Ectodermal cell (in vitro differentiated cells): ENCODE measurements around the gene DCLK3.

Experiments
- H3K27ac ChIP-seq: 2 replicates; pipeline ENCODE4 v1.7.0; 2013; ENCODE audit warnings: mild to moderate bottlenecking, low read depth, low read length; ENCODE audit not compliant: insufficient read depth, poor library complexity, severe bottlenecking
- H3K27me3 ChIP-seq: 2 replicates; pipeline ENCODE4 v1.7.0; 2013; ENCODE audit warnings: mild to moderate bottlenecking, low read length; ENCODE audit not compliant: insufficient read depth, control insufficient read depth, poor library complexity, severe bottlenecking
- H3K36me3 ChIP-seq: one replicate; pipeline ENCODE4 v1.7.0; 2013; ENCODE audit warnings: low read length; ENCODE audit not compliant: control insufficient read depth, insufficient read depth
- H3K4me1 ChIP-seq: one replicate; pipeline ENCODE4 v1.7.0; 2013; ENCODE audit warnings: low read length; ENCODE audit not compliant: control insufficient read depth, insufficient read depth
- H3K4me3 ChIP-seq: 2 replicates; pipeline ENCODE4 v1.7.0; 2013; ENCODE audit warnings: low read depth, low read length, control low read depth; ENCODE audit not compliant: insufficient read depth
- H3K9me3 ChIP-seq: 2 replicates; pipeline ENCODE4 v1.7.0; 2013; ENCODE audit warnings: mild to moderate bottlenecking, low read length, moderate library complexity; ENCODE audit not compliant: control insufficient read depth
- WGBS, 2 experiments: methylation state at CpG; one replicate each; pipeline ENCODE4 v1.1.7; 2013; ENCODE audit warnings: missing lambda C conversion rate in 2 of 2; 5-methylcytosine and 5-hydroxymethylcytosine counted together

The DCLK3 gene

DNA sequence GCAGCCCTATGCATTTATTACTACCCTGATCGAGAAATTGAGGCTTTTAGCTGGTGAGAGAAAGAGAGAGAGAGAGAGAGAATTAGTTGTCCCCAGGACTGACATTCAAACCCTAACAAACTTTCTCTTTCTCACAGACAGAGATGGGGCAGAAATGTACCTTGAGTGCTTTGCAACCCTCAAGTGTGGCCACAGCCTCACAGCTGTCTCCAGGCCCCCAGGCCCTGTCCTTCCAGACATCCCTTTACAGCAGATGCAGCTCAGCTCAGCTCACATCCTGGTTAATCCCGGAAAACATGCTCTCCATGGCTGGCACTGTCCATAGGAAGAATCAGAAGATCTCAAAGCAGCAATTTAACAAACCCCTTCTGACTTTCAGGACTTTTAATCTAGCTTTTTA lies 67.6 kb downstream of the DCLK3 start:
- WGBS, 2 experiments, result 91% methylated on average over 1 to 2 of the region's 2 CpGs
- no peak overlapping the region for H3K27ac ChIP-seq
- no peaks in the 10 kb centered on the region for H3K9me3 ChIP-seq
- no peaks in the 10 kb centered on the region for H3K36me3 ChIP-seq
- no peaks in the 10 kb centered on the region for H3K27me3 ChIP-seq
- no peaks in the 10 kb centered on the region for H3K4me1 ChIP-seq
- no peak overlapping the region for H3K4me3 ChIP-seq

GRCh38 chr3:36695769-36696137 lies 68.6 kb downstream of the DCLK3 start:
- Histone ChIP-seq H3K4me3 (no peak overlapping the region), H3K9me3 (no peaks in the 10 kb centered on the region), H3K4me1 (no peaks in the 10 kb centered on the region), H3K27me3 (no peaks in the 10 kb centered on the region), H3K36me3 (no peaks in the 10 kb centered on the region), H3K27ac (no peak overlapping the region)
- 93 to 97% methylated on average over 2 of the region's 2 CpGs for WGBS, 2 experiments

GRCh38 chr3:36695113-36695768 lies 69.1 kb downstream of the DCLK3 start:
- H3K9me3 ChIP-seq, result no peaks in the 10 kb centered on the region
- WGBS, 2 experiments, result 83 to 86% methylated on average over 3 of the region's 3 CpGs
- no peak overlapping the region for H3K27ac ChIP-seq
- H3K36me3 ChIP-seq, result no peaks in the 10 kb centered on the region
- H3K4me1 ChIP-seq, result no peaks in the 10 kb centered on the region
- H3K27me3 ChIP-seq, result no peaks in the 10 kb centered on the region
- no peak overlapping the region for H3K4me3 ChIP-seq

- Histone ChIP-seq H3K4me3 (no peak overlapping the region), H3K36me3 (no peaks in the 10 kb centered on the region), H3K9me3 (no peaks in the 10 kb centered on the region), H3K27ac (no peak overlapping the region), H3K4me1 (peaks cover 3% of the 10 kb centered on the region), H3K27me3 (no peaks in the 10 kb centered on the region)
- WGBS, 2 experiments, result 94 to 97% methylated on average over 4 of the region's 4 CpGs
Observed at GRCh38 chr3:36693670-36694069, 70.7 kb downstream of the DCLK3 start.

- 86% methylated on average over 3 to 4 of the region's 4 CpGs for WGBS, 2 experiments
- no peak overlapping the region for H3K4me3 ChIP-seq
Observed at GRCh38 chr3:36689560-36689959, 74.8 kb downstream of the DCLK3 start.

DNA sequence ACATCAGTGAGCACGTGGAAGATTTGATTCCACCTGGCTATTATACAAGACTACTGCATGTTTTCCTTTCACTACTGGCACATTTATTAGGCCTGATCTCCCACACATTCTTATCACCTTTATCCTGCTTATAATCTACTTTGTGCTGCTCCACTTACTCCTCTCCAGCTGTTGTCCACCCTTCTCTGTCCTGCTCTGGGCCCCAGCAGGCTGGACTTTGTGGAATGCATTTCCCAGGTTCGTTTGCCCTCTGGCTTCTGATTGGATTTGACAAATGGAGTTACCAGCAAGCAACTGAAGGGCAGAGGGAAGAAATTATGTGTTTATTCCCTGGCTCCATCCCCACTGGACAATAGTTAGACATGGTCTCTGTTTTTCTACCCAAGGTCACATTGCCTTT lies 75.5 kb downstream of the DCLK3 start:
- Histone ChIP-seq H3K36me3 (no peaks in the 10 kb centered on the region), H3K27me3 (no peaks in the 10 kb centered on the region), H3K4me3 (no peak overlapping the region), H3K27ac (no peak overlapping the region), H3K4me1 (peaks cover 3% of the 10 kb centered on the region), H3K9me3 (no peaks in the 10 kb centered on the region)
- WGBS, 2 experiments, result 75 to 83% methylated on average over 2 of the region's 2 CpGs

More at GRCh38 chr3:36689560-36689959, 74.8 kb downstream of the DCLK3 start:
- H3K9me3 ChIP-seq, result no peaks in the 10 kb centered on the region
- peaks cover 3% of the 10 kb centered on the region for H3K4me1 ChIP-seq
- no peaks in the 10 kb centered on the region for H3K36me3 ChIP-seq
- H3K27ac ChIP-seq, result no peak overlapping the region
- H3K27me3 ChIP-seq, result no peaks in the 10 kb centered on the region

DNA sequence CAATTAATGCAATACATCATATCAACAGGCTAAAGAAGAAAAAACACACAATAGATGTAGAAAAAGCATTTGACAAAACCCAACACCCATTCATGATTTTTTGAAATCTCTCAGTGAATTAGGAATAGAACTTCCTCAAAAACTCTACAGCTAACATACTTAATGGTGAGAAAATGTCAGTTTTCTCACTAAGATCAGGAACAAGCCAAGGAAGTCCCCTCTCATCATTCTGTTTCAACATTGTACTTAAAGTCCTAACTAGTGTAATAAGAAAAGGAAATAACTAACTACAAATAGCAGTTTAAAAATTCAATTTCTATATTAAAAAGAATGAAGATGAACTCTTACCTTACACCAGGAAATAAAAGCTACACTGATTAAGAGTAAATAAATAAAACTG lies 77.8 kb downstream of the DCLK3 start:
- H3K27ac ChIP-seq, result no peak overlapping the region
- H3K4me1 ChIP-seq, result peaks cover 3% of the 10 kb centered on the region
- no peaks in the 10 kb centered on the region for H3K27me3 ChIP-seq
- no peaks in the 10 kb centered on the region for H3K9me3 ChIP-seq
- H3K4me3 ChIP-seq, result no peak overlapping the region
- no peaks in the 10 kb centered on the region for H3K36me3 ChIP-seq

DNA sequence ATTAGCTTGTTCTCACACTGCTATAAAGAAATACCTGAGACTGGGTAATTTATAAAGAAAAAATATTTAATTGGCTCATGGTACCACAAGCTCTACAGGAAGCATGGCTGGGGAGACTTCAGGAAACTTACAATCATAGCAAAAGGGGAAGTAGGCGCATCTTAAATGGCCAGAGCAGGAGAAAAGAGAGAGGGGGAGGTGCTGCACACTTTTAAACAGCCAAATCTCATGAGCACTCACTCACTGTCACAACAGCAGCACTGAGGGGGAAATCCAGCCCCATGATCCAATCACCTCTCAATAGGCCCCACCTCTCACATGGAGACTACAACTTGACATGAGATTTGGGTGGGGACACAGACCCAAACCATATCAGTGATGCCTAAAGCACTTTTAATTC lies 82.5 kb downstream of the DCLK3 start:
- Histone ChIP-seq H3K9me3 (no peaks in the 10 kb centered on the region), H3K36me3 (no peaks in the 10 kb centered on the region), H3K4me3 (no peak overlapping the region), H3K27me3 (no peaks in the 10 kb centered on the region), H3K27ac (no peak overlapping the region), H3K4me1 (no peaks in the 10 kb centered on the region)
- WGBS, 2 experiments, result 86 to 94% methylated on average over 1 of the region's 1 CpG

DNA sequence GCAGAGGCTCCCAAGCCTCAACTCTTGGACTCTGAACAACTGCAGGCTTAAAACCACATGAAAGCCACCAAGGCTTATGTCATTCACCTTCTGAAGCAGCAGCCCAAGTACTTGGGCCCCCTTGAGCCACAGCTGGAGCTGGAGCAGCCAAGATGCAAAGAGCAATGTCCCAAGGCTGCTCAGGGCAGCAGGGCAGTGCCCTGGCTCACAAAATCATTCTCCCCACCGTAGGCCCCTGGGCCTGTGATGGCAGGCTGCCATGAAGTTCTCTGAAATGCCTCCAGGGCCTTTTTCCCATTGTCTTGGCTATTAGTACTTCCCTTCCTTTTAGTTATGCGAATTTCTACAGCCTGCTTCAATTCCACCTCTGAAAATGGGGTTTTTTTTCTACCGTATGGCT lies 83.4 kb downstream of the DCLK3 start:
- Histone ChIP-seq H3K4me1 (no peaks in the 10 kb centered on the region), H3K9me3 (no peaks in the 10 kb centered on the region), H3K36me3 (no peaks in the 10 kb centered on the region), H3K27ac (no peak overlapping the region), H3K4me3 (no peak overlapping the region), H3K27me3 (no peaks in the 10 kb centered on the region)
- 87 to 88% methylated on average over 3 of the region's 3 CpGs for WGBS, 2 experiments

GRCh38 chr3:36679384-36680200 lies 84.8 kb downstream of the DCLK3 start:
- Histone ChIP-seq H3K36me3 (no peaks in the 10 kb centered on the region), H3K4me3 (no peak overlapping the region), H3K4me1 (no peaks in the 10 kb centered on the region), H3K27me3 (no peaks in the 10 kb centered on the region), H3K9me3 (no peaks in the 10 kb centered on the region), H3K27ac (no peak overlapping the region)
- 71% methylated on average over 1 of the region's 1 CpG; no CpG with 5 or more reads in 1 of the 2 experiments for WGBS, 2 experiments
